H4 (cell line): ENCODE data around the gene IGF2BP2. TPM values are rescaled to one million over a fixed set of nuclear protein-coding genes. Genes with fewer than 3 reads are reported as not detected.
"Not testable (repeated sequence)": the region's sequence is repeated elsewhere in the genome, so short reads cannot be mapped to it uniquely, and the experiment has no call there.

Experiments
- DNase-seq: peaks from one replicate; pipeline ENCODE4 v3.0.0-alpha.2; 2015; ENCODE audit warnings: low spot score
- total RNA-seq: library from RNA; depleted of rRNA; stranded (reverse); fragments of >200 nt; shearing (Covaris generic); gene quantifications from 2 replicates; pipeline ENCODE4 v1.2.3, GENCODE V29; 2014

IGF2BP2 gene
- total RNA-seq, 1 experiment from 2014 or later: 23.7 TPM

GRCh38 chr3:185715091-185715490 is 109.8 kb downstream of the IGF2BP2 start:
- DNase-seq: no peak

GRCh38 chr3:185714085-185714484 is 110.8 kb downstream of the IGF2BP2 start:
- DNase-seq: no peak

DNA sequence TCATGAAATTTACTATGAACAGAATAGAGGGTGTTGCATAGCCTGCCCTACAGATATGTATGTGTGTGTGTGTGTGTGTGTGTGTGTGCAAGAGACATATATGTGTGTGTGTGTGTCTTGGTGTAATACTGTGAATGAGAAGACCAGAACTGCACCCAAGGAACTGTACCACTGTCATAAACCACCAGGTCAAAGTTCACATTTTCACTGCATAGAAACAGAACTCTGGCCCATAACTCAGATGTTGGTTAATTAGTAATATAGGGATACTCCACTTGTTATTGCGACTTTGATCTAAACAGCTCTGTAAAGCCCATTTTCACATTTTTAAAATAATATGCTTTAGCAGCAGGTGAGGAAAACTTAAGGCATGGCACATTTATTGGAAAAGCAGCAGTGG is 111.8 kb downstream of the IGF2BP2 start:
- DNase-seq: no peak

GRCh38 chr3:185712337-185712736 is 112.5 kb downstream of the IGF2BP2 start:
- DNase-seq: no peak

DNA sequence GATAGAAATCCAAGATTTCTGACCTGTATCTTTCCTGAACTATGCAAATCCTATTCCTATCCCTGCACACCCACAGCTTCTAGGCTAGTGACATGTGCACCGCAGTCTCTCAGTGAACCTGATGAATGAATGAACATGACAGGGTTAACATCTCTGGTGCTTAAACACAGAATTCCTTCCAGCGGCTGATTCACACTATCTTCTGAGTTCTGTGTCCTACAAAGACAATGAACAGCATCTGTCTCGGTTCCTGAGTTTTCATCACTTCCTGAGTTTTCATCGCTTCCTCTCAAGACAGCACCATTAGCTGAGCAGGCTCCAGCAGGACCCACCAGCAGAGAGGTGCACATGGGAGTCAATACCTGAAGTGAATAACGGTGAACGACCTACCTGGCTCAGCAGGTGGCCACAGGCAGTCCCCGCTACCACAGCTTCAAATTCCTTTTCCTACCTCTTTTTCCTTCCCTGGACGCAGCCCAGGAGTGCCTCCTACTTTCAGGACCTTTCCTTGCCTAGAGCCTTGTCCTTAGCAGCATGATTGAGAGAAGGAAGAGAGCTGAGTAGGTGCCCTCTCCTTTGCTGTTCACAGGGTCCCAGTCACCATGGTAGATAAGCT is 113.5 kb downstream of the IGF2BP2 start:
- DNase-seq: no peak

GRCh38 chr3:185709251-185709955 is 115.4 kb downstream of the IGF2BP2 start:
- no peak for DNase-seq

DNA sequence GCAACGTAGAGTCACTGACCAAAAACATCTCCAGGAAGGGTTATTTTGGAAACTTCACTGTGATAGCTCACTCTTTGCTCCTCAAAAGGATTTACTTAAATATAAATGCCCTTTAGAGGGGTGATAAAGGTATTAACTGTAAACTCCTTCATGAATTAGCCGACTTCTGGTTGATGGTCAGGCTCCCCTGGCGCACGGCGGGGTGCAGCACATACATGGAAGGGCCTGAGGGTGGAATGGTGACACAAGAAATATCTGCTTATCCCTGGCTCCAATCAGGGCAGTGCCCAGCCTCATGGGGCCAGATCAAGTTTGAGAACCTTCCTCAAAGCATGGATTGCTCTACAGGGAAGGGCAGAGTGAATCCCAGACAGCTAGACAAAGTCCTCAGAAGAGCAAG is 116.5 kb downstream of the IGF2BP2 start:
- DNase-seq: no peak

- no peak for DNase-seq
Observed at GRCh38 chr3:185705498-185705897, 119.3 kb downstream of the IGF2BP2 start.

- no peak for DNase-seq
Observed at GRCh38 chr3:185702262-185703225, 122.3 kb downstream of the IGF2BP2 start.

- no peak for DNase-seq
Observed at GRCh38 chr3:185701611-185702261, 123.1 kb downstream of the IGF2BP2 start.

- DNase-seq: no peak
Observed at GRCh38 chr3:185699927-185700326, 124.9 kb downstream of the IGF2BP2 start.

GRCh38 chr3:185697228-185697627 is 127.6 kb downstream of the IGF2BP2 start:
- DNase-seq: not testable (repeated sequence)

- DNase-seq: no peak
Observed at GRCh38 chr3:185696039-185696438, 128.8 kb downstream of the IGF2BP2 start.

DNA sequence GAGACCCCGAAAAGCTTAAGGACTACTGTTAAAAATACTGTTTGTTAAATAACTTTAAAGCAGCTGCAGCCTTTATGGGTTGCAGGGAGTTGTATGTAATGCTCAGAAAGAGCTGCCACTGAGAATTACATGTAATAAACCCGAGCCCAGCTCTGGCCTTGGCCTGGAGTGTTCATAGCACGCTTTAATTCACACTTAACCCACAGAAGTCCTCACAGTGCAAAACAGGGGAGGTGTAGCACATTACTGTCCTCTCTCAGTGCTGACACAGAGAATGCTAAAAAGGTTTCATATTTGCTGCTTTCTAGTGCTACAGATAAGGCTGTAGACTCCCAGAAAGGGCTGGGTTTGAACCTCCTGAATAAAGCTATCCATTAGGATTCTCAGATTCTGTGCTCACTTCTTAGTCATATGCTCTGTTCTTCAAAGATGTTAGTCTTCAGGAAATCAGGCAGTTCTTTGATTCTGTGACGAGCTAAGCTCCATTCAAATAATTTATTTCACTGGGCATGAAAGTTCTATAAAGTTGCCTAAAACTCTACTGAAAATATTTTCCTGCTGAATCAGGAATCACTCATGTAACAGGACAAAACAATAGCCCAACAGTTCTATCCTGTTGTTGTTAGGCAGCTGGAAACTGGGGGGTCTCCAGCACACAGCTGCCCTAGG is 130.7 kb downstream of the IGF2BP2 start:
- DNase-seq: no peak

- DNase-seq: no peak
Observed at GRCh38 chr3:185691622-185692021, 133.2 kb downstream of the IGF2BP2 start.

GRCh38 chr3:185687271-185687878 is 137.5 kb downstream of the IGF2BP2 start:
- DNase-seq: no peak

DNA sequence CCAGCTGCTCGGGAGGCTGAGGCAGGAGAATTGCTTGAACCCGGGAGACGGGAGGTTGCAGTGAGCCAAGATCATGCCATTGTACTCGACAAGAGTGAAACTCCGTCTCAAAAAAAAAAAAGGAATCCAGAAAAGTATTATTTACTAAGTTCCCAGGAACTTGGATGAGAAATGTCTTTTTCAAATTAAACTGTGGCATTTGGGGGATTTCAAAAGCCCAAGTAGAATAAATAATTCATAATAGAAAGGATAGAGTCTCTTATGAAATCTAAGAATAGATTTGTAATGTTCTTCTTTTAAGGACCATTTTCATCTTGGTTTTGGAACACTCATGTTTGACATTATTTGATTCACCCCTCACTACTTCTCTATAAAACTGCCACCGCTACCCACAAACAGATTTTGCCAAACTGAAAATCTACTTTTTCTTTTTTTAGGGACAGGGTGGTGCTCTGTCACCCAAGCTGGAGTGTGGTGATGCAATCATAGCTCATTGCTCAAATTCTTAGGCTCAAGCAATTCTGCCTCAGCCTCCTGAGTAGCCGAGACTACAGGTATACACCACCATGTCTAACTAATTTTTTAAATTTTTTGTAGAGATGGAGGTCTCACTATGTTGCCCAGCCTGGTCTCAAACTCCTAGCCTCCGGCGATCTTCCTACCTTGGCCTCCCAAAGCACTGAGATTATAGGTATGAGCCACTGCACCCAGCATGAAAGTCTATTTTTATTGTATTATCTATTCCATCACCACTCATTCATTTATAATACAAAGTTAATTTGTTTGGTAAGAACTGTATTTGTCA is 139.4 kb downstream of the IGF2BP2 start:
- no peak for DNase-seq

DNA sequence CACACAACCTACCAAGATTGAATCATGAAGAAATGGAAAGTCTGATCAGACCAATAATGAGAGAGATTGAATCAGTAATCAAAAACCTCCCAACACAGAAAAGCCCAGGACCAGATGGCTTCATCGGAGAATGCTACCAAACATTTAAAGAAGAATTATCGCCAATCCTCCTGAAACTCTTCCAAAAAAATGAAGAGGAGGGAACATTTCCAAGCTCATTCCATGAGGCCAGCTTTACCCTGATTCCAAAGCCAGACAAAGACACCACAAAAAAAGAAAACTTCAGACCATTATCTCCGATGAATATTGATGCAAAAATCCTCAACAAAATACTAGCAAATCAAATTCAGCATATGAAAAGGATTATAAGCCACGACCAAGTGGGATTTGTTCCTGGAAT is 144.6 kb downstream of the IGF2BP2 start:
- no peak for DNase-seq

GRCh38 chr3:185678027-185678426 is 146.8 kb downstream of the IGF2BP2 start:
- DNase-seq: no peak
